HCT116 (cell line): ENCODE data around the gene PLCB4. TPM values are rescaled to one million over a fixed set of nuclear protein-coding genes. Genes with fewer than 3 reads are reported as not detected.

Experiments used
- ATAC-seq: fragments of 200-7000 bp; cut with Tn5 transposase; 2 replicates; pipeline ENCODE4 v1.9.1; 2020; ENCODE audit warnings: mild to moderate bottlenecking, moderate library complexity
- BruUV-seq: library from RNA; stranded (reverse); fragments of 400-500 nt; replicated peaks from 2 replicates; lab custom pipeline; 2021; lab: Mats Ljungman, UMichigan
- CTCF ChIA-PET: fragments of 300-600 bp; sonication (Branson Sonifier 250); formaldehyde crosslinking; loops from one replicate; lab custom pipeline; 2021; ENCODE audit warnings: antibody characterized with exemption; lab: Charles Lee
- POLR2A ChIA-PET: fragments of 300-600, 350-600 bp; sonication (Branson Sonifier 250); formaldehyde crosslinking; loops from one replicate; lab custom pipeline; 2021; ENCODE audit warnings: antibody characterized with exemption; lab: Charles Lee
- RAD21 ChIA-PET, 2 experiments: fragments of 300-600 bp; sonication (Branson Sonifier 250); formaldehyde crosslinking; loops; one replicate each; lab custom pipeline; 2023; ENCODE audit warnings: low total read pairs in 2 of 2; ENCODE audit not compliant: uncharacterized antibody in 2 of 2, unreplicated experiment in 2 of 2, low non-redundant PET in 1 of 2; lab: Charles Lee
- DNase-seq: peaks from one replicate; pipeline ENCODE4 v3.0.0-alpha.2; 2010; ENCODE audit warnings: low read depth, low spot score
- H2AFZ ChIP-seq: fragments of 200-600 bp; shearing (Covaris generic), sonication (generic); 2 replicates; pipeline ENCODE4 v1.6.1; 2017; ENCODE audit warnings: low read depth, mixed run types, mixed read lengths, antibody characterized with exemption, low read length; ENCODE audit not compliant: poor library complexity, severe bottlenecking
- H3K27ac ChIP-seq: 2 replicates; pipeline ENCODE4 v1.5.1; 2012; ENCODE audit warnings: low read depth, low read length
- H3K27me3 ChIP-seq: fragments of 200-600 bp; sonication (generic); 2 replicates; pipeline ENCODE4 v1.6.1; 2016; ENCODE audit warnings: mixed run types, low read length, mixed read lengths; ENCODE audit not compliant: insufficient read depth
- H3K36me3 ChIP-seq, 2 experiments: fragments of 200-500 bp in 1 of 2; fragments of 200-600 bp in 1 of 2; sonication (Bioruptor generic) in 1 of 2; sonication (generic) in 1 of 2; 2 replicates each; pipeline versions ENCODE4 v1.5.1 to v1.6.1; 2014 to 2016; ENCODE audit warnings: low read length in 2 of 2, inconsistent platforms in 1 of 2, mixed read lengths in 1 of 2, mixed run types in 1 of 2; ENCODE audit not compliant: insufficient read depth in 2 of 2, control insufficient read depth in 1 of 2
- H3K4me1 ChIP-seq, 2 experiments: fragments of 200-600 bp in 1 of 2; sonication (generic) in 1 of 2; 2 replicates each; pipeline versions ENCODE4 v1.5.1 to v1.6.1; 2012 to 2017; ENCODE audit warnings: low read length in 2 of 2, inconsistent platforms in 1 of 2, mild to moderate bottlenecking in 1 of 2, mixed read lengths in 1 of 2, mixed run types in 1 of 2, moderate library complexity in 1 of 2; ENCODE audit not compliant: insufficient read depth in 2 of 2, control insufficient read depth in 1 of 2
- H3K4me2 ChIP-seq: fragments of 200-600 bp; sonication (generic); 2 replicates; pipeline ENCODE4 v1.6.1; 2017; ENCODE audit warnings: mixed run types, low read length, mixed read lengths
- H3K4me3 ChIP-seq, 2 experiments: fragments of 200-600 bp in 1 of 2; sonication (generic) in 1 of 2; replicated peaks in 1 of 2; 2 replicates each; pipeline ENCODE4 v1.5.1; 2011 to 2016; ENCODE audit warnings: low read length in 2 of 2, control low read depth in 1 of 2, low read depth in 1 of 2, mild to moderate bottlenecking in 1 of 2, mixed read lengths in 1 of 2, mixed run types in 1 of 2
- H3K79me2 ChIP-seq: fragments of 200-600 bp; sonication (generic); 2 replicates; pipeline ENCODE4 v1.6.1; 2017; ENCODE audit warnings: mild to moderate bottlenecking, mixed run types, low read length, moderate library complexity, mixed read lengths; ENCODE audit not compliant: insufficient read depth
- H3K9ac ChIP-seq: fragments of 200-600 bp; sonication (generic); 2 replicates; pipeline ENCODE4 v1.6.1; 2016; ENCODE audit warnings: low read length, mixed read lengths
- H3K9me2 ChIP-seq: fragments of 200-600 bp; sonication (generic), shearing (Covaris generic); 2 replicates; pipeline ENCODE4 v1.6.1; 2017; ENCODE audit warnings: mixed run types, mild to moderate bottlenecking, moderate library complexity; ENCODE audit not compliant: insufficient read depth
- H3K9me3 ChIP-seq, 2 experiments: fragments of 200-500 bp in 1 of 2; fragments of 200-600 bp in 1 of 2; sonication (Bioruptor generic) in 1 of 2; sonication (generic) in 1 of 2; 2 replicates each; pipeline ENCODE4 v1.6.1; 2014 to 2017; ENCODE audit warnings: low read length in 2 of 2, mixed read lengths in 2 of 2, inconsistent platforms in 1 of 2, low read depth in 1 of 2, mild to moderate bottlenecking in 1 of 2, mixed run types in 1 of 2, moderate library complexity in 1 of 2; ENCODE audit not compliant: control insufficient read depth in 1 of 2, insufficient read depth in 1 of 2
- H4K20me1 ChIP-seq: fragments of 200-600 bp; sonication (generic), shearing (Covaris generic); 2 replicates; pipeline ENCODE4 v1.6.1; 2017; ENCODE audit warnings: mixed run types, mild to moderate bottlenecking, moderate library complexity; ENCODE audit not compliant: insufficient read depth
- CTCF ChIP-seq, 3 experiments: fragments of 200-600 bp in 1 of 3; sonication (generic) in 1 of 3; IDR thresholded peaks in 2 of 3; conservative IDR thresholded peaks in 1 of 3; 2 replicates each; pipeline ENCODE4 v1.5.1; 2012 to 2017; ENCODE audit warnings: low read depth in 2 of 3, low read length in 2 of 3, antibody characterized with exemption in 1 of 3, borderline replicate concordance in 1 of 3, control low read depth in 1 of 3, mild to moderate bottlenecking in 1 of 3, mixed read lengths in 1 of 3, mixed run types in 1 of 3, moderate library complexity in 1 of 3; ENCODE audit not compliant: insufficient read depth in 1 of 3
- EGR1 ChIP-seq: IDR thresholded peaks from 2 replicates; pipeline ENCODE4 v1.6.1; 2012; ENCODE audit warnings: low read depth
- EZH2 ChIP-seq: fragments of 200-600 bp; sonication (generic); IDR thresholded peaks from 2 replicates; pipeline ENCODE4 v1.6.1; 2017; ENCODE audit warnings: antibody characterized with exemption, mixed run types
- JUND ChIP-seq: IDR thresholded peaks from 2 replicates; pipeline ENCODE4 v1.6.1; 2012
- MAX ChIP-seq: IDR thresholded peaks from 2 replicates; pipeline ENCODE4 v1.6.1; 2012
- POLR2A ChIP-seq: IDR thresholded peaks from 2 replicates; pipeline ENCODE4 v1.7.0; 2011; ENCODE audit warnings: borderline replicate concordance; ENCODE audit not compliant: insufficient read depth, insufficient read length; ENCODE audit errors: extremely low read depth
- POLR2AphosphoS5 ChIP-seq: IDR thresholded peaks from 2 replicates; pipeline ENCODE4 v1.6.1; 2011; ENCODE audit warnings: mild to moderate bottlenecking, low read depth, low read length, moderate library complexity
- SP1 ChIP-seq: IDR thresholded peaks from 2 replicates; pipeline ENCODE4 v1.6.1; 2012; ENCODE audit warnings: low read depth
- TCF7L2 ChIP-seq: IDR thresholded peaks from 2 replicates; pipeline ENCODE4 v1.7.0; 2011; ENCODE audit warnings: borderline replicate concordance, inconsistent platforms; ENCODE audit not compliant: insufficient read depth, insufficient read length; ENCODE audit errors: extremely low read depth
- ZBTB33 ChIP-seq: IDR thresholded peaks from 2 replicates; pipeline ENCODE4 v1.6.1; 2011; ENCODE audit warnings: mild to moderate bottlenecking, low read length, moderate library complexity; ENCODE audit not compliant: insufficient replicate concordance; ENCODE audit errors: extremely low read depth
- intact Hi-C: fragments of 100-400 bp; cut with micrococcal nuclease; formaldehyde crosslinking; loops from 2 replicates; pipeline ENCODE4 v1.10.0; 2022
- total RNA-seq: library from RNA; stranded (reverse); gene quantifications from one replicate; pipeline ENCODE4 v1.2.1, GENCODE V29; 2021; ENCODE audit not compliant: unreplicated experiment
- TF ChIP-seq, protein P1 (sequence below): IDR thresholded peaks from 2 replicates; pipeline ENCODE4 v1.6.1; 2012

The PLCB4 gene
- total RNA-seq, 1 experiment from 2014 or later: 2.5 TPM

GRCh38 chr20:9144643-9145042 is 75.8 kb downstream of the PLCB4 start:
- no peaks in the 10 kb centered on the region for H3K9me2 ChIP-seq
- H3K4me1 ChIP-seq: no peaks in the 10 kb centered on the region
- BruUV-seq: no TSS peak
- H2AFZ ChIP-seq: no peak overlapping the region
- no peaks in the 10 kb centered on the region for H4K20me1 ChIP-seq
- H3K9me3 ChIP-seq: no peaks in the 10 kb centered on the region
- TF ChIP-seq POLR2AphosphoS5: no peak
- no peak for TF ChIP-seq EGR1
- no peak for TF ChIP-seq ZBTB33
- no peak for TF ChIP-seq POLR2A
- TF ChIP-seq CTCF (IDR thresholded peaks at IDR 0.05 in 2 of 3, conservative IDR thresholded peaks at IDR 0.05 in 1 of 3; ENCODE audit: borderline replicate concordance in 1 of 3, insufficient read depth in 1 of 3, low read depth in 2 of 3, low read length in 2 of 3): no peak
- no peak for TF ChIP-seq JUND
- TF ChIP-seq MAX: no peak
- TF ChIP-seq TCF7L2: no peak
- no peak for TF ChIP-seq EZH2
- TF ChIP-seq SP1: no peak
- TF ChIP-seq, protein P1, sequence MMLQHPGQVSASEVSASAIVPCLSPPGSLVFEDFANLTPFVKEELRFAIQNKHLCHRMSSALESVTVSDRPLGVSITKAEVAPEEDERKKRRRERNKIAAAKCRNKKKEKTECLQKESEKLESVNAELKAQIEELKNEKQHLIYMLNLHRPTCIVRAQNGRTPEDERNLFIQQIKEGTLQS: no peak
- TF ChIP-seq, all 23 proteins: peak for 0
- DNase-seq (no peak), ATAC-seq (no peak)
- Histone ChIP-seq H3K4me2 (no peak overlapping the region), H3K27me3 (no peaks in the 10 kb centered on the region), H3K79me2 (no peaks in the 10 kb centered on the region), H3K9ac (no peak overlapping the region), H3K27ac (no peak overlapping the region), H3K4me3 (no peak overlapping the region), H3K36me3 (no peaks in the 10 kb centered on the region)
- intact Hi-C loops: no loop called here
- ChIA-PET RAD21 (no interaction called here), POLR2A (no interaction called here), CTCF (no interaction called here)
